ENCODE data around the gene MZF1. TPM values are rescaled to one million over a fixed set of nuclear protein-coding genes. Genes with fewer than 3 reads are reported as not detected.

Gene MZF1
- total and polyA plus RNA-seq, 11 donors, result 6.2 to 12.5 (median 9.1) TPM

GRCh38 chr19:58571575-58571947, 1.6 kb downstream of the MZF1 start:
- intact Hi-C loops (cut with DNase I), result no loop called here
- Histone ChIP-seq H3K27ac (peak overlapping the region in 1 of 12 donors; percentile 90), H3K4me3 (peak overlapping the region in 1 of 12 donors; percentile 83), H3K4me1 (peaks cover 3 to 31% (median 15%) of the 10 kb centered on the region in 12 donors), H3K27me3 (no peaks in the 10 kb centered on the region), H3K9me3 (no peaks in the 10 kb centered on the region), H3K36me3 (peaks cover 0 to 40% (median 21%) of the 10 kb centered on the region in 9 donors)
- TF ChIP-seq POLR2A (IDR thresholded peaks at IDR 0.05) (no peak), CTCF (IDR thresholded peaks at IDR 0.05) (no peak)
- DNase-seq (peak in 4 of 5 donors; percentile 2 to 25 (median 16)), ATAC-seq (no peak)
- 93 to 97% (median 96%) methylated on average over 8 of the region's 8 CpGs for WGBS, 4 donors

GRCh38 chr19:58570770-58571574, 2.2 kb downstream of the MZF1 start:
- TF ChIP-seq POLR2A (IDR thresholded peaks at IDR 0.05) (no peak), CTCF (IDR thresholded peaks at IDR 0.05) (no peak)
- no peak overlapping the region for H3K27ac ChIP-seq
- H3K36me3 ChIP-seq, result peaks cover 0 to 44% (median 23%) of the 10 kb centered on the region in 9 donors
- H3K4me1 ChIP-seq, result peaks cover 3 to 27% (median 14%) of the 10 kb centered on the region in 12 donors
- DNase-seq (peak in 4 of 5 donors; percentile 8 to 32 (median 22)), ATAC-seq (no peak)
- no peak overlapping the region for H3K4me3 ChIP-seq
- intact Hi-C loops (cut with DNase I), result no loop called here
- 93 to 95% (median 94%) methylated on average over 21 to 25 of the region's 25 CpGs for WGBS, 4 donors
- no peaks in the 10 kb centered on the region for H3K27me3 ChIP-seq
- no peaks in the 10 kb centered on the region for H3K9me3 ChIP-seq

- H3K36me3 ChIP-seq, result peaks cover 0 to 44% (median 23%) of the 10 kb centered on the region in 9 donors
- no peak for TF ChIP-seq CTCF (IDR thresholded peaks at IDR 0.05)
- no peak for TF ChIP-seq POLR2A (IDR thresholded peaks at IDR 0.05)
- no peak overlapping the region for H3K27ac ChIP-seq
- ATAC-seq (no peak), DNase-seq (peak in 3 of 5 donors; percentile 15 to 25 (median 21))
- intact Hi-C loops (cut with DNase I), result no loop called here
- no peaks in the 10 kb centered on the region for H3K9me3 ChIP-seq
- WGBS, 4 donors, result 78 to 92% (median 90%) methylated on average over 7 to 8 of the region's 8 CpGs
- peaks cover 3 to 24% (median 14%) of the 10 kb centered on the region in 12 donors for H3K4me1 ChIP-seq
- H3K27me3 ChIP-seq, result no peaks in the 10 kb centered on the region
- H3K4me3 ChIP-seq, result no peak overlapping the region
Measured at GRCh38 chr19:58569943-58570670, 3.0 kb downstream of the MZF1 start.
